SK-N-MC (cell line): Measurements from ENCODE around the gene CNPY3.

Experiments used
- EZH2 ChIP-seq: fragments of 200-600 bp; sonication (generic); IDR thresholded peaks from one replicate; pipeline ENCODE4 v1.6.1; 2017; ENCODE audit warnings: antibody characterized with exemption
- FOXP2 ChIP-seq: optimal IDR thresholded peaks from 2 replicates; pipeline ENCODE3; 2011; ENCODE audit warnings: mild to moderate bottlenecking, moderate library complexity; ENCODE audit not compliant: insufficient read depth; ENCODE audit errors: extremely low read length, control extremely low read depth
- POLR2AphosphoS5 ChIP-seq: IDR thresholded peaks from 2 replicates; pipeline ENCODE4 v1.6.1; 2012; ENCODE audit warnings: mild to moderate bottlenecking, low read depth, low read length, borderline replicate concordance

DNA sequence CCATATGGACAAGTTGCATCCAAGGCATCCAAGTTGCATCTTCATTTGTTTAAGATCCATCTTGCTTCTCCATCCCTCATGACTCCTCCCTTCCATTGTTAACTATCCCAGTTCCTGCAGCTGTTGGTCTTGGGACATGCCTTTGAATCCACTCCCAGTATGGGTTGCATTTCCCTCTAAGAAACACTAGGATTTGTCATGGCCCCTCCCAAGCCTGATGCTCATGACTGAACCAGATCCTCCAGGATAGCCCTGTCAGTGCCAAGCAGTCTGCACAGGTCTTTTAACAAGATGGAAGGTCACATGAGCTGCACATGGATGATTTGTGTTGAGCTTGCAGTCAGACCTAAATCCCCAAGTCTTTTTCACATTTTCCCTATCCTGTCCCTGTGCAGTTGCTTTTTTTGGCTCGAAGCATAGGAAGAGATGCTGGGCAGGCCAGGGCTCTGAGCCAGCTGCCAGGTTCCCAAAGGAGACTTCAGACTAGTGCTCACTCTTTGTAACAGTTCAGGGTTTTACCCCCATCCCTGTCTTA lies 59.3 kb downstream of the CNPY3 start:
- TF ChIP-seq EZH2 (no peak), FOXP2 (no peak), POLR2AphosphoS5 (no peak)
